OCI-LY1 (cell line): Measurements from ENCODE around the gene SPZ1.

Experiments used
- CTCF ChIP-seq: fragments of 200-600 bp; sonication (generic), shearing (Covaris generic); IDR thresholded peaks from 2 replicates; pipeline ENCODE4 v1.5.1; 2017; ENCODE audit warnings: mild to moderate bottlenecking, antibody characterized with exemption, low read length, moderate library complexity, mixed read lengths
- EZH2 ChIP-seq: fragments of 200-600 bp; sonication (generic), shearing (Covaris generic); IDR thresholded peaks from 2 replicates; pipeline ENCODE4 v1.8.0; 2017; ENCODE audit warnings: borderline replicate concordance, mixed run types, mild to moderate bottlenecking, antibody characterized with exemption, low read length, moderate library complexity, mixed read lengths

GRCh38 chr5:80360914-80361444, 41.2 kb downstream of the SPZ1 start:
- TF ChIP-seq CTCF: no peak
- no peak for TF ChIP-seq EZH2
